Measurements from ENCODE around the gene LZIC. TPM values are rescaled to one million over a fixed set of nuclear protein-coding genes. Genes with fewer than 3 reads are reported as not detected.
"Not testable (repeated sequence)": the region's sequence is repeated elsewhere in the genome, so short reads cannot be mapped to it uniquely, and the experiment has no call there.

The LZIC gene
- total RNA-seq, 2 experiments from 2014 or later = 23.9 to 24.2 TPM

DNA sequence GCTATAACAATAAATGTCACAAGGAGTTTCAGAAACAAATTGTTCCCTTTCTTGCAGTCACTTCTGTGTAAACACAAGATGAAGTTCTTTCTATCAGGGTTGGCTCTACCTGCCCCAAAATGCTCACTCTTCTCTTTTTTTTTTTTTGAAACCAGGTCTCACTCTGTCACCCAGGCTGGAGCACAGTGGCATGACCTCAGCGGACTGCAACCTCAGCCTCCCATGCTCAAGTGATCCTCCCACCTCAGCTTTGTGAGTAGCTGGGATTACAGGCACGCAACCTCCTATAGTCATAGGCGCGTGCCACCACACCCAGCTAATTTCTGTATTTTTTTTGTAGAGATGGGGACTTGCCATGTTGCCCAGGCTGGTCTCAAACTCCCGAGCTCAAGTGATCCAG lies 22.6 kb downstream of the LZIC start:
- ChIA-PET POLR2A (no interaction called here), CTCF (no interaction called here)
- H3K27me3 Mint-ChIP-seq = no peaks in the 10 kb centered on the region
- H3K4me3 Mint-ChIP-seq = no peak overlapping the region
- H3K36me3 Mint-ChIP-seq (ENCODE audit: low read depth) = no peaks in the 10 kb centered on the region
- intact Hi-C loops (cut with micrococcal nuclease) = no loop called here
- no peaks in the 10 kb centered on the region for H3K4me1 Mint-ChIP-seq (ENCODE audit: low read depth)
- no peaks in the 10 kb centered on the region for H3K9me3 Mint-ChIP-seq
- H3K27ac Mint-ChIP-seq = no peak overlapping the region
- TF ChIP-seq, protein P1, sequence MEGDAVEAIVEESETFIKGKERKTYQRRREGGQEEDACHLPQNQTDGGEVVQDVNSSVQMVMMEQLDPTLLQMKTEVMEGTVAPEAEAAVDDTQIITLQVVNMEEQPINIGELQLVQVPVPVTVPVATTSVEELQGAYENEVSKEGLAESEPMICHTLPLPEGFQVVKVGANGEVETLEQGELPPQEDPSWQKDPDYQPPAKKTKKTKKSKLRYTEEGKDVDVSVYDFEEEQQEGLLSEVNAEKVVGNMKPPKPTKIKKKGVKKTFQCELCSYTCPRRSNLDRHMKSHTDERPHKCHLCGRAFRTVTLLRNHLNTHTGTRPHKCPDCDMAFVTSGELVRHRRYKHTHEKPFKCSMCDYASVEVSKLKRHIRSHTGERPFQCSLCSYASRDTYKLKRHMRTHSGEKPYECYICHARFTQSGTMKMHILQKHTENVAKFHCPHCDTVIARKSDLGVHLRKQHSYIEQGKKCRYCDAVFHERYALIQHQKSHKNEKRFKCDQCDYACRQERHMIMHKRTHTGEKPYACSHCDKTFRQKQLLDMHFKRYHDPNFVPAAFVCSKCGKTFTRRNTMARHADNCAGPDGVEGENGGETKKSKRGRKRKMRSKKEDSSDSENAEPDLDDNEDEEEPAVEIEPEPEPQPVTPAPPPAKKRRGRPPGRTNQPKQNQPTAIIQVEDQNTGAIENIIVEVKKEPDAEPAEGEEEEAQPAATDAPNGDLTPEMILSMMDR (IDR thresholded peaks at IDR 0.05) = no peak
- no peak for DNase-seq
- no peak for ATAC-seq

DNA sequence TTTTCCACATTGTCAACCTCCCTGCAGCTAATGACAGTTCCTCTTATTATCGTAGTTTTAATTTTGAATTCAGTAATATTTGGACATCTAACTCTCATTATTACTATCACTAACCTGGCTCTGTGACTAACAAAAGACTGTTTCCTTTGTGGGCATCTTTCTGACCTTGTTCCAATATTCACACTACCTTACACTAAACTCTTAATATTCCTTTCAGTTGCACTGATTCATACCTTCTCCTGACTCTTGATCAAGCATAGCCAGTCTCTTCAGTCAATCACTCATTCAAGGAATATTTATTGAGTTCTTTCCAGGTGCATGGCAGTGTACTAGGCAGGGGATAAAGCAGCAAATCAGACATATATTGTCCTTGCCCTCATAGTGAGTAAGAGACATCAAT lies 25.3 kb downstream of the LZIC start:
- Mint-ChIP-seq H3K36me3 (ENCODE audit: low read depth) (no peaks in the 10 kb centered on the region), H3K4me3 (no peak overlapping the region), H3K27ac (no peak overlapping the region), H3K4me1 (ENCODE audit: low read depth) (no peaks in the 10 kb centered on the region), H3K27me3 (no peaks in the 10 kb centered on the region), H3K9me3 (no peaks in the 10 kb centered on the region)
- TF ChIP-seq, protein P1 (IDR thresholded peaks at IDR 0.05) = no peak
- CTCF ChIA-PET = interaction anchor here (1.0 to 1.4 kb wide), 3 partner anchors 17 to 303 kb away, joined by 4 read pairs; no protein-coding TSS in a partner anchor
- POLR2A ChIA-PET = interaction anchor here (0.9 to 1.2 kb wide), 4 partner anchors 9 to 47 kb away, joined by 3 to 4 read pairs (median 3); no protein-coding TSS in a partner anchor
- DNase-seq (no peak), ATAC-seq (no peak)
- intact Hi-C loops (cut with micrococcal nuclease) = no loop called here

DNA sequence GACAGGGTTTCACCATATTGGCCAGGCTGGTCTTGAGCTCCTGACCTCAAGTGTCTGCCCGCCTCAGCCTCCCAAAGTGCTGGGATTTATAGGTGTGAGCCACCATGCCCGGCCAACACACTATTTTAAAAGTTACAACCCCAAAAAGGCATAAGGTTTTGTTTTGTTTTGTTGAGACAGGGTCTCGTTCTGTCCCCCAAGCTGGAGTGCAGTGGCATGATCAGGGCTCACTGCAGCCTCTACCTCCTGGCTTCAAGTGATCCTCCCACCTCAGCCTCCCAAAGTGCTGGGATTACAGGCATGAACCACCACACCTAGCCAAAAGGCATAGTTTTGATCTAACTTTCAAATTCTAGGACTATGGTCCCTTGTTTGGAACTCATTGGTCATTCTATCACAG lies 25.7 kb downstream of the LZIC start:
- intact Hi-C loops (cut with micrococcal nuclease); ATAC-seq; H3K27ac Mint-ChIP-seq; H3K9me3 Mint-ChIP-seq; H3K27me3 Mint-ChIP-seq; H3K36me3 Mint-ChIP-seq (ENCODE audit: low read depth); H3K4me3 Mint-ChIP-seq; DNase-seq; H3K4me1 Mint-ChIP-seq (ENCODE audit: low read depth): not testable (repeated sequence)
- POLR2A ChIA-PET = interaction anchor here (1.0 to 1.2 kb wide), 2 partner anchors 9 to 27 kb away, joined by 3 read pairs; no protein-coding TSS in a partner anchor
- CTCF ChIA-PET = interaction anchor here (0.7 to 1.4 kb wide), 3 partner anchors 17 to 43 kb away, joined by 3 to 4 read pairs (median 4); no protein-coding TSS in a partner anchor

DNA sequence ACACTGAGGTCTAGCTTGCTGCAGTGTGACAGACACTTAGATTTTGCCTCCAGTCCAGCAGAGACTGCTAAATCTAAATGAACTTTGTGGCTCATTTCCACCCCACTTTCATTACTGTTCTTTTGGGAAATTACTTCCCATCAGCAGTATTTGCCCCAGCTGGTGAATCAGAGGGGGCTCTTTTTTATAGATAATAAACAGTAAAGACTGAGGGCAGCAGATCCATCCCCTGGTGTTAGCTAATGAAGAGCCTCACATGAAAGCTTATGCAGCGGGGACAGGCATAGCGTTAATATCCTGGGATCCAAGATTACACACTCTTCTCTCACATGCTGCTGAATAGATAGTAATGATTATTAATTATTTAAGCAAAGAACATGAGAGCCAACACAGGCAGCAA lies 26.7 kb downstream of the LZIC start:
- H3K27me3 Mint-ChIP-seq = no peaks in the 10 kb centered on the region
- H3K9me3 Mint-ChIP-seq = no peaks in the 10 kb centered on the region
- ATAC-seq (no peak), DNase-seq (no peak)
- no peaks in the 10 kb centered on the region for H3K36me3 Mint-ChIP-seq (ENCODE audit: low read depth)
- no peak overlapping the region for H3K27ac Mint-ChIP-seq
- peaks cover 4% of the 10 kb centered on the region for H3K4me1 Mint-ChIP-seq (ENCODE audit: low read depth)
- ChIA-PET POLR2A (interaction anchor here (0.6 to 1.2 kb wide), 2 partner anchors 17 to 27 kb away, joined by 3 to 6 read pairs; partner anchors contain the start of genes LZIC and NMNAT1), CTCF (interaction anchor here (0.6 to 1.8 kb wide), 4 partner anchors 13 to 144 kb away, joined by 3 to 5 read pairs (median 3); no protein-coding TSS in a partner anchor)
- intact Hi-C loops (cut with micrococcal nuclease) = no loop called here
- TF ChIP-seq, protein P1 (IDR thresholded peaks at IDR 0.05) = no peak
- H3K4me3 Mint-ChIP-seq = no peak overlapping the region

DNA sequence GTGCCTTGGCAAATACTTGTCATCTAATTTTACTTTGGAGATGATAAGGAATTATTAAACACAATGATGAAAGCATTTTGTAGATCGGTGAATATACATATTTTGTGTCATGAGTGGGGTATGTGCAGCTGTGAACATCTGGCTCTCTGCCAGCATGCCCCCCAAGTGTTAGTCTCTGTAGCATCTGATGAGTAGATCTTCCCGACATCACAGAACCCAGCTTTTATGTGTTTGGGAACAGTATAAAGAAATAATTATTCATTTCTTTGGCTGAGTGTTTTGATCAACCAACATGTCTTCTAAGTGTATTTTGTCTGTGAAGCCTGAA lies 28.6 kb downstream of the LZIC start:
- H3K4me3 Mint-ChIP-seq = no peak overlapping the region
- TF ChIP-seq, protein P1 (IDR thresholded peaks at IDR 0.05) = no peak
- no peak overlapping the region for H3K27ac Mint-ChIP-seq
- CTCF ChIA-PET = interaction anchor here (0.9 to 1.4 kb wide), 6 partner anchors 11 to 51 kb away, joined by 3 to 7 read pairs (median 4); no protein-coding TSS in a partner anchor
- peaks cover 10% of the 10 kb centered on the region for H3K4me1 Mint-ChIP-seq (ENCODE audit: low read depth)
- no peak for ATAC-seq
- POLR2A ChIA-PET = interaction anchor here (0.8 kb wide), 1 partner anchor 12 kb away, joined by 3 read pairs; no protein-coding TSS in a partner anchor
- H3K9me3 Mint-ChIP-seq = no peaks in the 10 kb centered on the region
- intact Hi-C loops (cut with micrococcal nuclease) = no loop called here
- H3K36me3 Mint-ChIP-seq (ENCODE audit: low read depth) = no peaks in the 10 kb centered on the region
- DNase-seq = no peak
- no peaks in the 10 kb centered on the region for H3K27me3 Mint-ChIP-seq

All from activated CD8-positive, alpha-beta T cell treated with anti-CD3 and anti-CD28 coated beads for 36 hours (primary cell).